Erythroblast (primary cell): ENCODE results near the gene ENTREP3.
"Not testable (repeated sequence)": the region's sequence is repeated elsewhere in the genome, so short reads cannot be mapped to it uniquely, and the experiment has no call there.

Source experiments
- DNase-seq, 2 experiments: peaks; one replicate each; lab custom pipeline; 2025; lab: John Stamatoyannopoulos, UW
- GATA1 ChIP-seq: IDR thresholded peaks from 2 replicates; pipeline ENCODE4 v1.6.1; 2011; ENCODE audit warnings: low read depth, mild to moderate bottlenecking, control low read depth, low read length, moderate library complexity
- POLR2A ChIP-seq: IDR thresholded peaks from 2 replicates; pipeline ENCODE4 v1.6.1; 2011; ENCODE audit warnings: mild to moderate bottlenecking, low read length

ENTREP3 gene

DNA sequence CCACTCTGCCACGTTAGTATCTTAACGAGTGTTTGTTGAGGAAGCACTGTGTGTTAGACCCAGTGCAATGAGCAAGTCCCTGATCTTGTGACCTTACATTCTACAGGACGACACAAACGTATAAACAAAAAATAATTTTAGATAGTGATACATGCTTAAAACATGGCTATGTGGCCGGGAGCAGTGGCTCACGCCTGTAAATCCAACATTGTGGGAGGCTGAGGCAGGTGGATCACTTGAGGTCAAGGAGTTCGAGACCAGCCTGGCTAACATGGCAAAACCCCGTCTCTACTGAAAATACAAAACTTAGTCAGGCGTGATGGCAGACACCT is 27.2 kb downstream of the ENTREP3 start:
- no peak for DNase-seq
- TF ChIP-seq GATA1 (no peak), POLR2A (no peak)

DNA sequence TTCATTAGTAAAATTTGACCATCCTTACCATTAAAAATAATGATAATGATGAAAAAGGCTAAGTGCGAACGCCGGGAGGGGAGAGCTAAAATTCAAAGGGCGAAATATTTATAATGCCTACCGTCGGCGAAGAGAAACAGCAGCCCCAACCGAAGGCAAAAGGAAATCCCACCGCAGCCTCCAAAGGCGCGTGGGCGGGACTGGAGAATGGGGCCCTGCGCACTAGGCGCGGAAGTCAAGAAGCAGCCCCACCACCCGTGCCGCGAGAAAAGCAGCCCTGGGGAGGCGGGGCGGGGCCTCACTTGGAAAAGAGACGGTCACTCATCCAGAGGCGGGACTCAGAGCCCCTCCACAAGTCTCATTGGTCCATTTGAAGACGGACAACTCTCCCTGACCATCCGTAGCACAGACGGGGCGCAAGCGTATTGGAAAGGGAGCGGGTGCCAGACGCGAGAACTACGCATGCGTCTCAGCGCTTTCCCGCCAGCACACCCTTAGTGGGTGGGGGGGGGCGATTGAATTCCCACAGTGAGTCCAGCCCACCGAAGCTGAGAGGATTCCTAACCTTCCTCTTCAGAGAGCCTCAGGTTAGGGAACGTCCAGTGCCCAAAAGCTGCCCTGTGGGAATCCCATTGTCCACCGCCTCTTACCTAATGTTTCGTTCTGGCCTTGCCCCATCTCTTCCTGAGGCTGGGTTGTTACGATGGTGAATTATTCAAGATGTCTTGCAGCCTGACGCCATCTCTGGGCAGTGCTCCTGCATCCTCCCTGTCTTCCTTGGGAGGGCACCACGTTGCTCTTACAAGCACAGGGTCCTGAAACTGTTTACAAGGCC is 27.8 kb downstream of the ENTREP3 start:
- TF ChIP-seq POLR2A (peak; percentile 96), GATA1 (no peak)
- DNase-seq, result peak; percentile 99

DNA sequence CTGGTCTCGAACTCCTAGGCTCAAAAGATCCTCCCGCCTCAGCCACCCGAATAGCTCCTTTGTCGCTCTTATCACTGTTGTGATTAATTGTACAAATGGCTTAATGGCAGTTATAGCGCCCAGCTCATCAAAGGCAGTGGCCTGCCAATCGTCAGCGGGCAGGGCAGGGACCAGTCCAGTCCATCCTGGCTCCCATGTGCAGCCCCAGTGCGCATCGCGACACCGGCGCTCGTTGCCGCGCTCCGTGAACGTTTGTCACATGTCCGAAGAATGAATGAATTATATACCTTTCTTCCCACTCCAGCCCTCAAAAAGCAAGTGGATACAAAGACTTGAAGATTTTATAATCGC is 28.4 kb downstream of the ENTREP3 start:
- peak; percentile 81 to 84 for DNase-seq
- TF ChIP-seq POLR2A, result no peak
- TF ChIP-seq GATA1, result no peak

DNA sequence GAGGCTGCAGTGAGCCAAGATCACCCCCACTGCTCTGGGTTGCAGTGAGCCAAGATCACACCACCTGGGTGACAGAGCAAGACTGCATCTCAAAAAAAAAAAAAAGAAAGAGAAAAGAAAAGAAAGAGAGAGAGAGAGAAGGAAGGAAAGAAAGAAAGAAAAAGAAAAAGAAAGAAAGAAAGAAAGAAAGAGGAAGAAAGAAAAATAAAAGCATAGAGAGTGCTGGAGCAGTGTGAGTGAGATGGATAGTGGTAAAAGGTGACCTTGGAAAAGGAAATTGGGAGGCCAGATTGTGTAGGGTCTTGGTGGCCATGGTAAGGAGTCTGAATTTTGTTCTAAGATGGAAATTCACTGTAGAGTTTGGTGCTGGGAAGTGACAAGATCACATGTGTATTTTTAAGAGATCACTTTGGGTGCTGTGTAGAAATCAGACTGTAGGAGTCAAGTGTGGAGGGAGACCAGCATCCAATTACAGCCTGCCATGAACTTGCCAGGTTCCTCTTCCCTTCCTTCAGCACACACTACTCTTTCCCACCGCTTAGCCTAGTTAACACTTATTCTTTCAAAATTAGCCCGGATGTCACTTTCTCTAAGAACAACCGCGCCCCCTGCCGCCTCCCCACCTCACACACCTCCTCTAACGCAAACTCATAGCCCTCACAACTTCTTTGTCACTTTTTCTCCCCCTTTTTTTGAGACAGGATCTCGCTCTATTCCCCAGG is 28.9 kb downstream of the ENTREP3 start:
- TF ChIP-seq GATA1 (no peak), POLR2A (no peak)
- DNase-seq, result peak; percentile 86 to 89

DNA sequence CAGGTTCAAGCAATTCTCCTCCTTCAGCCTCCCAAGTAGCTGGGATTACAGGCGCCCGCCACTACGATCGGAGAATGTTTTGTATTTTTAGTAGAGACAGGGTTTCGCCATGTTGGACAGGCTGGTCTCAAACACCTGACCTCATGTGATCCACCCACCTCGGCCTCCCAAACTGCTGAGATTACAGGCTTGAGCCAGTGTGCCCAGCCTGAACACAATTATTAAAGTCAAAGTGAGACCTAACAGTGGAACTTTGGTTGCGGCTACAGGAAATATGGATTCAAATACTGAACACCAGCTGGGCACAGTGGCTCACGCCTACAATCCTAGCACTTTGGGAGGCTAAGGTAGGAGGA is 29.9 kb downstream of the ENTREP3 start:
- DNase-seq, result not testable (repeated sequence)

DNA sequence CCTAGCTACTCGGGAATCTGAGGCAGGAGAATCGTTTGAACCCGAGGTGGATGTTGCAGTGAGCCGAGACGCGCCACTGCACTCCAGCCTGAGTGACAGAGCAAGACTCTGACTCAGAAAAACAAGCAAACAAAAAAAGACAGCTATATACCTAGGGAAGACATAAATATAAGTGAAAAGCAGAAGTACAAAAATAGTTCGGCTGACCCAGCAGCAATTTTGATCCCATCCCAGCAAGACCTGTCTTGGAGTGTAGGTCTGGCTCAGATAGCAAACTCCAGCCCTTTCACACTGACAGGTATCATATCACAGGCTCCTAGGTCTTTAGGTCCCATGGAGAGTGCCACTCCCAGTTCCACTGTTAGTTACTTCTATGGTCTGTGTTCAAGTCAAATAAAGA is 32.2 kb downstream of the ENTREP3 start:
- DNase-seq, result no peak
- TF ChIP-seq GATA1, result no peak
- no peak for TF ChIP-seq POLR2A

DNA sequence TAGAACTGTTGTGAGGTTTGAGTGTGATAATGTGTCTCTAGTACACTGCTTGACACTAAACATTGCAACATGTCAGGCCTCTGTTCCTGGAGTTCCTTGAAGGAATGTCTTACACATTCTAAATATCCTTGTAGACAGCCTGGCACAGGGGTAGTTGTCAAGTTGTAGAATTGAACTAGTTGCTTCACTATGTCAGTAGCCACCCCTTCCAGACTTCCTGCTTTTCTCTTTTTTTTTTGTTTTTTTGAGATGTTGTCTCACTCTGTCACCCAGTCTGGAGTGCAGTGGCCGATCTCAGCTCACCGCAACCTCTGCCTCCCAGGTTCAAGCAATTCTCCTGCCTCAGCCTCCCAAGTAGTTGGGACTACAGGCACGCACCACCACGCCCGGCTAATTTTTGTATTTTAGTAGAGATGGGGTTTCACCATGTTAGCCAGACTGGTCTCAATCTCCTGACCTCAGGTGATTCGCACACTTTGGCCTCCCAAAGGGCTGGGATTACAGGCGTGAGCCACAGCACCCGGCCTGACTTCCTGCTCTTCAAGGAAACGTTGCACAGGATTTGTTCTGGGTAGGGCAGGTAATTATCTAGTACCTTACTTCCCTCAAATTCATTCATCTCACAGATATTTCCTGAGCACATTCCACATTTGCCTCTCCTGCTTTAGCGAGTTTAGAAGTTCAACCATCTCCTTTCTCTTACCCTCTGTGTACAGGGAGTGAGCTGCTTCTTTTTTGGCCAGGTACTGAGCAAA is 34.9 kb downstream of the ENTREP3 start:
- DNase-seq, result not testable (repeated sequence)

DNA sequence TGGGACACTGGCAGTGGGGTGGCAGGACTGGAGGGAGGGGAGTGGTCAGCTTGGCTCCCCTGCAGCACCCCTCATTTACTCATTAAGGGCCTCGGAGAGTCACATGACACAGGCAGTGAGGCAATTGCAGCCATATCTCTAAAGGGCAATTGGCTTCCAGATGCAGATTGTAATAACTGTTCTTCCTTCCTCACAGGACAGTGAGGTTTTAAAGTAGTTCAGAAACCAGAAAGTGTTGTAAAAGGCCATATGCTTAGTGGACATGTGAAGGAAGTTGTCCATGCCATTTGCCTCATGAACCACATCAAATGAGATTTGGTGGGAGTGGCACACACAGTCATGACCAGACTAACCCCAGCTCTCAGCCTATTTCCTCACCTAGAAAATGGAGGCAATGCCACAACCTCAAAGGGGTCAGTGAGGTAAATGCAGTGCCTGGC is 35.7 kb downstream of the ENTREP3 start:
- TF ChIP-seq GATA1, result no peak
- no peak for TF ChIP-seq POLR2A

DNA sequence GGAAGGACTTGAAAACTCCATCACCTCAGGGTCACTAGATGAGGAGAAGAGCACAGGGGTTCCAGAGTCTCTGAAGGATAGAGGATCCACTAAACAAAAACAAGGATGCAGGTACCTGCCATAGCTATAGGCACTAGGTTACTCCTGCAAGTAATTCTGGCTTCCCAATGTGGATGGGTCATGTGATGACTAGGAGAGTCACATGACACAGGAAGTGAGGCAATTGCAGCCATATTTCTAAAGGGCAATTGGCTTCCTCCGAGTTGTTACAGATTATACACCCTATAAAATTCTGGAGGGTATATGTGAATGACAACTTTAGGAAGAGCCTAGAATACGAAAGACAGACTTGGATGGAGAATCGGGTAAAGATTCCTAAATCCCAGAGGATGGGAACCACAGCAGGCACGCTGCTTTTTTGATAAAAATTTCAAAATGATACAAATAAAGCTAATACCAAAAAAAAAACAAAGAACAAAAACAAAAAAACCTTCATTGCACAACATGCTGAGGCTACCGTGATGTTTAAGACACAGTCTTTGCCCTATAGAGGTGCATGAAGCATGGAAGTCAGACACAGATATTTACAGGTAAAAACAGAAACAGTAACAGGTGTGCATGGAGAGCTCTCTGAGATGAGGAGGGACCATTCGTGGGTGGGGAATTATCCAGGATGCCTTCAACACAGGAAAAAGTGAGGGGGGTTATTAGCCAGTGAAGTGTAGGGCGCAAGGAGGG is 36.3 kb downstream of the ENTREP3 start:
- TF ChIP-seq POLR2A, result no peak
- no peak for TF ChIP-seq GATA1
- DNase-seq, result peak; percentile 58 to 63

More for the DNA sequence above, 35.7 kb downstream of the ENTREP3 start:
- DNase-seq, result peak; percentile 48 to 51

DNA sequence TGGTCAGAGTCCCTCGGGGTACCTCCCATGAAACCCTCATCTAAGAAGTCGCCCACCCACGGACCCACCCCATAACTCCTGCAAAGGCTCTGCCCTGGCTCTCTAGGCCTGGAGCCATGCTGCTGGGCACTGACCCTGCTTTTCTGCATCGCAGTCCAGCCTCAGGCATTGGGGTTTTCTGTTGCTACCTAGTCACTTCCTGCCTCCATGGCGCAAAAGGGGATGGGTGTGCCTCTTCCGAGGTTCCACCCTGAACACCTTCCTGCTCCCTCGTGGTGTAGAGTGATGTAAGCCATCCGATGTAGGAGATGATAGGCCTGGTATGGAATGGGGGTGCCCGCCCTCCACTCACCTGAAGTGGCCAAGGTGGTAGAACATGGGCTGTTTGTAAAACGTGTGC is 40.6 kb downstream of the ENTREP3 start:
- not testable (repeated sequence) for DNase-seq

DNA sequence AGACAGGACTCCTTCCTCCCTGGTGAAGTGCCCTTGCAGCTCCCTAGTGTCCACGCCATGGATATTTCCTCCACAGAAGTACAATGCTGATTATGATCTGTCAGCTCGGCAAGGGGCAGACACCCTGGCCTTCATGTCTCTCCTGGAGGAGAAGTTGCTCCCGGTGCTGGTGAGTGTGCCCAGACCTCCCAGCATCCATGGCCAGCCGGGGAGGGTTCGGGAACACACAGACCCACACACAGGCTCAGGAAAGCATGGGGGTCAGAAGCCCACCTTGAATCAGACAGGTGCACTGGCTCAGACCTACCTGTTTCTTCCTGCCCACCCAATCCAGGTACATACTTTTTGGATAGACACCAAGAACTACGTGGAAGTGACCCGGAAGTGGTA is 43.2 kb downstream of the ENTREP3 start:
- not testable (repeated sequence) for DNase-seq

DNA sequence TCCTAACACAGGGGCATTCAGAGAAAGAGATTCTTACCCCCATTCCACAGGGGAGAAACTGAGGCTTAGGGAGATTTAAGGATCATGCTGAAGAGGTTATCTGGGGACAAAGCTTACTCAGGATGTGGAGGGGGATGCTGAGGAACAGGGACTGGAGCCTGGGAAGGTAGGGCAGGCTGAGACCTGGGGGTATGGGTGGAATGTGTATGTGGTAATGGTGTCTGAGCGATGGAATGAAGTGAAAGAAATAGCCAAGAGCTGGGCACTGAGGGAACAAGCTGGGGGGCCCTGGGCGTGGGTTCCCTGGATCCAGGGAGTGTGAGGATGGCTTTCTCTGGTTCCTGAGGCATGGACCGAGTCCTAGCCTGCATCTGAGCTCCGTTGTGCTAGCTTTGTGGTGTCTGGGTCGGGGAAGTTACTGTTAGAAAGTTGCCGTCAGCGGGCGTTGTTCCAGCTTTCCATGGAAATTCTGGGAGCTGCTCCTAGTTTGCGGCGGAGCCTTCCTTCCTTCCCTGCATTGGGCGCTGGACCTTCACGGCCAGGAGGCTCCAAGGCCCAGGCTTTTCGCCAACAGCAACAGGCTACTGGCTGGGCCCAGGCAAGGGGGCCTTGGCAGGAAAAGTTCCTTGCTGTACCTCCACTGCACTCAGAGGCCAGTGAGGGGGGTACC is 43.8 kb downstream of the ENTREP3 start:
- not testable (repeated sequence) for DNase-seq

DNA sequence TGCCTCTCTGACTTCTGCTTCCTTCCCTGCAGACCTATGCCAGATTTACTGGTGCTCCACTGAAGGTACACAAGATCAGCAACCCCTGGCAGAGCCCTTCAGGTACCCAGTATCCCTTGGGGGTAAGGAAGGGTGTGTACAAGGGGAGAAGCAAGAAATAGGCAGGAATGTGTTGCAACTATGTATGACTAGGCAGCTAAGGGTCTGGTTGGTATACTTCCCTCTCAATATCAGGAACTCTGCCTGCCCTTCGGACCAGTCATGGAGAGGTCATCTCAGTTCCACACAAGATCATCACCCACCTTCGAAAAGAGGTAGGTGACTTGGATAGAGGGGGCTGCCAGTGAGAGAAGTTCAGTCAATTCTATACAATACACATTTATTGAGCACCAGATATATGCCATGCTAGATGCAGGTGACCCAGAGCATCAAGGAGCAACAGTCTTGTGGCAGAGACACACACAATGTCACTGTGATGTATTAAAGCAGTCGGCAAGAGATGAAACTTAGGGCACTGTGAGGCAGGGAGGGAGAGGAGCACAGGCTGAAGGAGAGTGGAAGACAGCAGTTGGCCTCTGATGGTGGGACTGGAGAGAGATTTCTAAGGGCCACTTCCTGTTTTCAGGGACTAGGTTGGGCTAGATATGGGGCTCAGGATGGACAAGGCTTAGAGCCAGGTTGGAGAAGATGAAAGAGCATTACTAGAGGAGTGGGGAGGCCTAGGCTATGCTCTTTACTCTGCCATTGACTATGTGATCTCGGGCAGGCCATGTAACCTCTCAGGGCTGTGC is 44.8 kb downstream of the ENTREP3 start:
- TF ChIP-seq GATA1 (no peak), POLR2A (no peak)
- DNase-seq, result no peak
